GM23338 (cell line): ENCODE measurements around the gene FOCAD. TPM values are rescaled to one million over a fixed set of nuclear protein-coding genes. Genes with fewer than 3 reads are reported as not detected.

Source experiments
- ATAC-seq: fragments of 200-7000 bp; cut with Tn5 transposase; 3 replicates; pipeline ENCODE4 v1.9.1; 2020
- DNase-seq: peaks from one replicate; pipeline ENCODE4 v3.0.0-alpha.2; 2015; ENCODE audit warnings: low spot score
- H2AFZ ChIP-seq: fragments of 200-600 bp; sonication (generic); 2 replicates; pipeline ENCODE4 v1.8.0; 2016; ENCODE audit warnings: antibody characterized with exemption, mild to moderate bottlenecking, moderate library complexity
- H3F3A ChIP-seq: fragments of 200-600 bp; sonication (generic); replicated peaks from 2 replicates; pipeline ENCODE4 v1.8.0; 2017; ENCODE audit warnings: antibody characterized with exemption, mixed run types, low read depth
- H3K27ac ChIP-seq: fragments of 200-600 bp; sonication (generic); 2 replicates; pipeline ENCODE4 v1.6.1; 2016; ENCODE audit warnings: low read depth
- H3K27me3 ChIP-seq: fragments of 200-600 bp; sonication (generic); 2 replicates; pipeline ENCODE4 v1.8.0; 2016; ENCODE audit warnings: mild to moderate bottlenecking, mixed run types, moderate library complexity; ENCODE audit not compliant: insufficient read depth
- H3K36me3 ChIP-seq: fragments of 200-600 bp; sonication (generic); 2 replicates; pipeline ENCODE4 v1.8.0; 2016; ENCODE audit warnings: mild to moderate bottlenecking; ENCODE audit not compliant: insufficient read depth
- H3K4me1 ChIP-seq: fragments of 200-600 bp; sonication (generic); 2 replicates; pipeline ENCODE4 v1.8.0; 2016; ENCODE audit warnings: mild to moderate bottlenecking, moderate library complexity; ENCODE audit not compliant: insufficient read depth
- H3K4me2 ChIP-seq: fragments of 200-600 bp; sonication (generic); 2 replicates; pipeline ENCODE4 v1.7.1; 2017; ENCODE audit warnings: mixed run types
- H3K4me3 ChIP-seq: fragments of 200-600 bp; sonication (generic); 2 replicates; pipeline ENCODE4 v1.6.1; 2016; ENCODE audit warnings: mixed run types
- H3K79me2 ChIP-seq: fragments of 200-600 bp; sonication (generic); replicated peaks from 2 replicates; pipeline ENCODE4 v1.8.0; 2017; ENCODE audit warnings: mild to moderate bottlenecking; ENCODE audit not compliant: insufficient read depth
- H3K9me2 ChIP-seq: fragments of 200-600 bp; sonication (generic); 2 replicates; pipeline ENCODE4 v1.8.0; 2017; ENCODE audit not compliant: insufficient read depth
- H4K20me1 ChIP-seq: fragments of 200-600 bp; sonication (generic); replicated peaks from 2 replicates; pipeline ENCODE4 v1.8.0; 2017; ENCODE audit warnings: mild to moderate bottlenecking; ENCODE audit not compliant: insufficient read depth
- H3K27ac Mint-ChIP-seq: 2 replicates; pipeline ENCODE4 v1.8.0; 2020; ENCODE audit warnings: inconsistent platforms, mild to moderate bottlenecking, moderate library complexity, mixed read lengths
- H3K27me3 Mint-ChIP-seq: 3 replicates; pipeline ENCODE4 v1.8.0; 2022; ENCODE audit warnings: low read depth, mild to moderate bottlenecking, moderate library complexity, mixed read lengths, inconsistent platforms; ENCODE audit not compliant: insufficient read depth, poor library complexity
- H3K36me3 Mint-ChIP-seq: 3 replicates; pipeline ENCODE4 v1.8.0; 2021; ENCODE audit warnings: low read depth, mild to moderate bottlenecking, inconsistent platforms, moderate library complexity, mixed read lengths
- H3K4me1 Mint-ChIP-seq: 3 replicates; pipeline ENCODE4 v1.8.0; 2020; ENCODE audit warnings: mild to moderate bottlenecking, inconsistent platforms, mixed read lengths
- H3K4me3 Mint-ChIP-seq: 3 replicates; pipeline ENCODE4 v1.8.0; 2021; ENCODE audit warnings: moderate library complexity, mild to moderate bottlenecking, inconsistent platforms, mixed read lengths
- H3K9me3 Mint-ChIP-seq: 3 replicates; pipeline ENCODE4 v1.8.0; 2020; ENCODE audit warnings: moderate library complexity, mild to moderate bottlenecking, inconsistent platforms, mixed read lengths
- CREB1 ChIP-seq: fragments of 250-450 bp; sonication (Bioruptor Pico); IDR thresholded peaks from 2 replicates; pipeline ENCODE4 v1.5.0; 2020; ENCODE audit warnings: low read depth, mild to moderate bottlenecking, moderate library complexity
- CTCF ChIP-seq, 2 experiments: fragments of 200-600 bp in 1 of 2; sonication (generic) in 1 of 2; conservative IDR thresholded peaks; 2 replicates each; pipeline versions ENCODE4 v1.5.1 to v1.6.1; 2016 to 2017; ENCODE audit warnings: antibody characterized with exemption in 2 of 2, low read depth in 2 of 2, mild to moderate bottlenecking in 2 of 2, moderate library complexity in 1 of 2
- EZH2 ChIP-seq: fragments of 200-600 bp; sonication (generic); IDR thresholded peaks from one replicate; pipeline ENCODE4 v1.8.0; 2017; ENCODE audit warnings: antibody characterized with exemption, mild to moderate bottlenecking, low read depth; ENCODE audit not compliant: unreplicated experiment
- JUNB ChIP-seq: IDR thresholded peaks from one replicate; pipeline ENCODE4 v1.6.1; 2016; ENCODE audit warnings: antibody characterized with exemption; ENCODE audit not compliant: unreplicated experiment
- NANOG ChIP-seq: IDR thresholded peaks from 2 replicates; pipeline ENCODE4 v1.6.1; 2016; ENCODE audit warnings: antibody characterized with exemption, borderline replicate concordance
- POLR2AphosphoS5 ChIP-seq: IDR thresholded peaks from 2 replicates; pipeline ENCODE4 v1.6.1; 2016; ENCODE audit warnings: antibody characterized with exemption, low read depth
- REST ChIP-seq: IDR thresholded peaks from one replicate; pipeline ENCODE4 v1.6.1; 2018; ENCODE audit warnings: antibody characterized with exemption; ENCODE audit not compliant: unreplicated experiment
- STAT1 ChIP-seq: IDR thresholded peaks from one replicate; pipeline ENCODE4 v1.6.1; 2016; ENCODE audit warnings: antibody characterized with exemption; ENCODE audit not compliant: unreplicated experiment
- ZNF114 ChIP-seq: fragments of 250-450 bp; sonication (Bioruptor Pico); IDR thresholded peaks from 2 replicates; pipeline ENCODE4 v1.5.0; 2020; ENCODE audit warnings: mild to moderate bottlenecking, moderate library complexity
- ZNF331 ChIP-seq: fragments of 250-450 bp; sonication (Bioruptor Pico); IDR thresholded peaks from 2 replicates; pipeline ENCODE4 v1.5.0; 2020; ENCODE audit warnings: low read depth, mild to moderate bottlenecking, moderate library complexity
- polyA plus RNA-seq: library from polyadenylated mRNA; unstranded; fragments of >200 nt; fragmentation: Nextera tagmentation; extraction: Ambion mirVana; gene quantifications from 2 replicates; pipeline ENCODE4 v1.2.1, GENCODE V29; 2016
- total RNA-seq: library from RNA; depleted of rRNA; stranded (reverse); fragments of >200 nt; shearing (Covaris generic); gene quantifications from 2 replicates; pipeline ENCODE4 v1.2.3, GENCODE V29; 2014
- TF ChIP-seq, protein P1 (sequence below): IDR thresholded peaks from 2 replicates; pipeline ENCODE4 v1.6.1; 2016; ENCODE audit warnings: antibody characterized with exemption

Gene FOCAD
- total and polyA plus RNA-seq, 2 experiments from 2014 or later, result 13.7 to 66.5 TPM

- TF ChIP-seq CTCF (conservative IDR thresholded peaks at IDR 0.05; ENCODE audit: low read depth in 2 of 2), result no peak
- TF ChIP-seq REST, result no peak
- TF ChIP-seq JUNB, result no peak
- no peak for TF ChIP-seq STAT1
- TF ChIP-seq ZNF114, result no peak
- no peak for TF ChIP-seq NANOG
These were observed 76.3 kb downstream of the FOCAD start (continued) for GRCh38 chr9:20760246-20760891.

DNA sequence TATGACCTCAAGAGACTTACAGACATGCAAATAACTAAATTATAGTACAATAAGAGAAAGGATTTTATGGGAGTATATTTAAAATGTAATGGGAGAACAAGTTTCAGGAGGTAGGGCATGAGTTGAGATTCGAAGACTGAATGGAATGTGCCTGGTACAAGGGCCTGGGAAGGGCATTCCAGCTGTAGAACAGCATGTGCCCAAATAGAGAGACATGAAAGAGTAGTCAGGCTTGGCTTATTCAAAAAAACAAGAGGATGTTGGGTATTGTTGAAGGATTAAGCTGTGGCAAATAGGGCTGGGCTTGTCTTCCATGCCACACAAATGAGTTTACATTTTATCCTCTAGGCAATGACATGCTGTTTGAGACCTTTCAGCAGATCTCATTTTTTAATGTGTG, 86.9 kb downstream of the FOCAD start:
- H3K4me2 ChIP-seq, result no peak overlapping the region
- H3K27ac ChIP-seq, result no peak overlapping the region
- no peaks in the 10 kb centered on the region; the same call in 1 of the 2 replicates for H3K36me3 ChIP-seq
- H4K20me1 ChIP-seq, result no peaks in the 10 kb centered on the region
- no peak overlapping the region for H3K27ac Mint-ChIP-seq
- no peak for DNase-seq
- H3F3A ChIP-seq, result no peaks in the 10 kb centered on the region
- peaks cover 2% of the 10 kb centered on the region for H3K27me3 Mint-ChIP-seq
- H3K79me2 ChIP-seq, result no peaks in the 10 kb centered on the region; the same call in 1 of the 2 replicates
- no peak overlapping the region for H2AFZ ChIP-seq
- no peaks in the 10 kb centered on the region for H3K4me1 Mint-ChIP-seq
- H3K9me3 Mint-ChIP-seq, result no peaks in the 10 kb centered on the region
- H3K4me3 ChIP-seq, result no peak overlapping the region
- ATAC-seq, result no peak
- no peak overlapping the region for H3K4me3 Mint-ChIP-seq
- H3K36me3 Mint-ChIP-seq, result peaks cover 32% of the 10 kb centered on the region
- H3K27me3 ChIP-seq, result no peaks in the 10 kb centered on the region
- no peaks in the 10 kb centered on the region for H3K4me1 ChIP-seq
- no peaks in the 10 kb centered on the region for H3K9me2 ChIP-seq
- TF ChIP-seq EZH2, result no peak
- TF ChIP-seq POLR2AphosphoS5, result no peak
- no peak for TF ChIP-seq CREB1 (CRISPR knock-in tag)
- TF ChIP-seq STAT1, result no peak
- no peak for TF ChIP-seq ZNF114
- TF ChIP-seq JUNB, result no peak
- no peak for TF ChIP-seq ZNF331 (CRISPR knock-in tag)
- no peak for TF ChIP-seq REST
- TF ChIP-seq NANOG, result no peak
- TF ChIP-seq, protein P1, sequence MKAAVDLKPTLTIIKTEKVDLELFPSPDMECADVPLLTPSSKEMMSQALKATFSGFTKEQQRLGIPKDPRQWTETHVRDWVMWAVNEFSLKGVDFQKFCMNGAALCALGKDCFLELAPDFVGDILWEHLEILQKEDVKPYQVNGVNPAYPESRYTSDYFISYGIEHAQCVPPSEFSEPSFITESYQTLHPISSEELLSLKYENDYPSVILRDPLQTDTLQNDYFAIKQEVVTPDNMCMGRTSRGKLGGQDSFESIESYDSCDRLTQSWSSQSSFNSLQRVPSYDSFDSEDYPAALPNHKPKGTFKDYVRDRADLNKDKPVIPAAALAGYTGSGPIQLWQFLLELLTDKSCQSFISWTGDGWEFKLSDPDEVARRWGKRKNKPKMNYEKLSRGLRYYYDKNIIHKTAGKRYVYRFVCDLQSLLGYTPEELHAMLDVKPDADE, result no peak
